Fibroblast of skin of abdomen (primary cell): ENCODE results near the gene PDLIM5.

Experiments used
- DNase-seq: peaks from one replicate; pipeline ENCODE4 v3.0.0-alpha.2; 2013

PDLIM5 gene

GRCh38 chr4:94426783-94427182, 25.0 kb upstream of the PDLIM5 start:
- no peak for DNase-seq

GRCh38 chr4:94428884-94429283, 22.9 kb upstream of the PDLIM5 start:
- DNase-seq: no peak

- DNase-seq: no peak
Measured at GRCh38 chr4:94430406-94430805, 21.3 kb upstream of the PDLIM5 start.

DNA sequence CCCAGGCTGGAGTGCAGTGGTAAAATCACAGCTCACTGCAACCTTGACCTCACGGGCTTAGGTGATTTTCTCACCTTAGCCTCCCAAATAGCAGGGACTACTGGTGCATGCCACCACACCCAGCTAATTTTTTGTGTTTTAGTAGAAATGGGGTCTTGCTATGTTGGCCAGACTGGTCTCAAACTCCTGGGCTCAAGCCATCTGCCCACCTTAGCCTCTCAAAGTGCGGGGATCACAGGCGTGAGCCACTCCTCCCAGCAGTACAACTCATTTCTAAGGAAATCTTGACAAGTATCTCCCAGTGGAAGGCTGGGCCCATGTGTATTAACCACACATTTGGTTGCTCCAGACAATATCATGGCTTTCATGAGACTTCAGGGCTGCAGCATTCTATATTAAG, 20.4 kb upstream of the PDLIM5 start:
- DNase-seq: no peak

DNA sequence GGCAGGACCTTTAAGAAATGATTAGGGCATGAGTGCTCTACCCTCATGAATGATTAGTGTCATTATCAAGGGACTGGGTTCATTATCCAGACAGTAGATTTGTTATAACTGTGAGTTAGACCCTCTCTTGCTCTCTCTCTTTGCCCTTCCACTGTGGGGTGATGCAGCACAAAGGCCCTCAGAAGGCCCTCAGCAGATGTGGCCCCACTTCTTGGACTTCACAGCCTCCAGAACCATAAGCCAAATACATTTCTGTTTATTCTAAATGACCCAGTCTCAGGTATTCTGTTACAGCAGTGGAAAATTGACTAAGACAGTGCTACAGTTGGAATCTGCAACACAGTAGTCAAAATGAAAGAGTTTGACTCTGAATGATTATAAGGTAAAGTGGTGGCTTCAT, 17.2 kb upstream of the PDLIM5 start:
- no peak for DNase-seq

DNA sequence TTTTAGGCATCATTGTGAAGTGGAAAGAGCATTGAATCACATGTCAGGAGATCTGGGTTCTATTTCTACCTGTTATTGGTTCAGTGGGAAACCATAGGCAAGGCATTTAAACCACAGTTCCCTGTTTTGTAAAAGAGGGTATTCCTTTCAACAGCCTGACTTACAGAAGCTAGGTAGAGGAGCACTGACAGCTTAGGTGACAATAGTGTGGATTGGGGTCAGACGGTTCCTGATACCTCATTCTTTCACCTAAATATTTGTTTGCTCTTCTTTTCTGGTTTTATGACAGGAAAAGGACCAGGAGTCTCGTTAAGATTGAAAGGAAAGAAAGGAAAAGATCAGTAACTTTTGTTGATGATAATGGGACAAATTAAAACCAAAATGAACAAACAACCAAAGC, 15.9 kb upstream of the PDLIM5 start:
- DNase-seq: no peak

DNA sequence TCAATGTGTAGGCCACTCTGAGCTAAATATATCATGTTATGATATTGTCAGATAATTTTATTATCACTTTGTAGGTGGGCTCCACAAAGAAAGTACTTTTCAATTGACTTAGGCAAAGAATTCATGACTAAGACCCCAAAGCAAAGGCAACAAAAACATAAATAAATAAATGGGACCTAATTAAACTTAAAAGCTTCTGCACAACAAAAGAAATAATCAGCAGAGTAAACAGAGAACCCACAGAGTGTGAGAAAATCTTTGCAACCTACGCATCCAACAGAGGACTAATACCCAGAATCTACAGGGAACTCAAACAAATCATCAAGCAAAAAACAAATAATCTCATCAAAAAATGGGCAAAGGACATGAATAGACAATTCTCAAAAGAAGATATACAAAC, 15.2 kb upstream of the PDLIM5 start:
- no peak for DNase-seq

DNA sequence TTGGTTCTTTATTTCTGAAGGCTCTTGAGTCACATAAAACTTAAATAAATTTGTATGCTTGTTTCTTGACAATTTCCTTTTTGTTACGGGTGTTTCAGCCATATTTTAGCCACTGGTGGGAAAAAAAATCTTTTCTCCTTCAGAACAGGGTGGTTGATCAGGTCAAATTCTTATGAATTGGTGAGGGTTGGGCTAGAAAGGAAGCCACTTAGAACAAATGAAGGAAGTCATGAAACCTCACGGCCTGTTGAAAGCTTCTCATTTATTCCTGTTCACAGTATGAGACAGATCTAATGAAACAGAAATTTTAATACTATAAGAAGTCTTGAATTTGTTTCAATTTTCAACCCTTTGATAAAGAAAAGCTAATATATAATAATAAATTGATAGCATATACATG, 12.1 kb upstream of the PDLIM5 start:
- DNase-seq: no peak

- DNase-seq: no peak
Measured at GRCh38 chr4:94441838-94442237, 9.9 kb upstream of the PDLIM5 start.

GRCh38 chr4:94442251-94442650, 9.5 kb upstream of the PDLIM5 start:
- no peak for DNase-seq

DNA sequence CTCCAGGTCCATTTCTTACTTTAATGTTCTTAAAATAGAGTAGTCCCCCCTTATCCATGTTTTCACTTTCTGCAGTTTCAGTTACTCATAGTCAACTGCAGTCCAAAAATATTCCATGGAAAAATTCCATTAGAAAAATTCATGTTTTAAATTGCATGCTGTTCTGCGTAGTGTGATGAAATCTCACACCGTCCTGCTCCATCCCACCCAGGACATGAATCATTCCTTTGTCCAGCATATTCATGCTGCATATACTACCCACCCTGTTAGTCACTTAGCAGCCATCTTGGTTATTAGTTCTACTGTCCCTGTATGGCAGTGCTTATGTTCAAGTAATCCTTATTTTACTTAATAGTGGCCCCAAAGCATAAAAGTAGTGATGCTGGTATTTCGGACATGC, 5.4 kb upstream of the PDLIM5 start:
- DNase-seq: peak; percentile 91

GRCh38 chr4:94447754-94448411, 3.9 kb upstream of the PDLIM5 start:
- DNase-seq: no peak

DNA sequence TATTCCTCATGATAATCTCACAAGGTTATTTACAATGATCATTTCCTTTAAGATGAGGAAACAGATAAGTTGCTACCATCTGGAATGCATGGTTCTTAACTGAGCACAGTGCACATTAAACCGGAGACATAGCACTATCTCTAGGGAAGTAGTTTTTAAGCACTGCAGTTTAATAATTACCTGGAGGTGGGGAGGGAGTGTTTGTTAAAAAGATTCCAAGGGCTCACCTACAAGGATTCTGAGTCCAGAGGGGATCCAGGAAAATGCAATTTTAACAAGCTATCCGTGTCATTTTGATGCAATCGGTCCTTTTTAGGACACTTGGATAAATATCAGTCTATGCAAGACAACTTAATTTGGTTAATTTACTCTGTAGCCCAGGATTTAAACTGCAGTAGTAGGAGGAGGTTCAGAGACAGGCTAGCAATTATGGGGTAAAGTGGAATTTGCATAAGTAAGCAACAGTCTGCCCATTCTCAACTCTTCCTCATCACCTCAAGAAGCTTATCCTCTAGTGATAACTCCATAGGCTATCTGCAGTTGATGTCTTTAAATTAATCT, 2.8 kb upstream of the PDLIM5 start:
- no peak for DNase-seq

- no peak for DNase-seq
Measured at GRCh38 chr4:94451051-94451694, 569 bp upstream of the PDLIM5 start.

DNA sequence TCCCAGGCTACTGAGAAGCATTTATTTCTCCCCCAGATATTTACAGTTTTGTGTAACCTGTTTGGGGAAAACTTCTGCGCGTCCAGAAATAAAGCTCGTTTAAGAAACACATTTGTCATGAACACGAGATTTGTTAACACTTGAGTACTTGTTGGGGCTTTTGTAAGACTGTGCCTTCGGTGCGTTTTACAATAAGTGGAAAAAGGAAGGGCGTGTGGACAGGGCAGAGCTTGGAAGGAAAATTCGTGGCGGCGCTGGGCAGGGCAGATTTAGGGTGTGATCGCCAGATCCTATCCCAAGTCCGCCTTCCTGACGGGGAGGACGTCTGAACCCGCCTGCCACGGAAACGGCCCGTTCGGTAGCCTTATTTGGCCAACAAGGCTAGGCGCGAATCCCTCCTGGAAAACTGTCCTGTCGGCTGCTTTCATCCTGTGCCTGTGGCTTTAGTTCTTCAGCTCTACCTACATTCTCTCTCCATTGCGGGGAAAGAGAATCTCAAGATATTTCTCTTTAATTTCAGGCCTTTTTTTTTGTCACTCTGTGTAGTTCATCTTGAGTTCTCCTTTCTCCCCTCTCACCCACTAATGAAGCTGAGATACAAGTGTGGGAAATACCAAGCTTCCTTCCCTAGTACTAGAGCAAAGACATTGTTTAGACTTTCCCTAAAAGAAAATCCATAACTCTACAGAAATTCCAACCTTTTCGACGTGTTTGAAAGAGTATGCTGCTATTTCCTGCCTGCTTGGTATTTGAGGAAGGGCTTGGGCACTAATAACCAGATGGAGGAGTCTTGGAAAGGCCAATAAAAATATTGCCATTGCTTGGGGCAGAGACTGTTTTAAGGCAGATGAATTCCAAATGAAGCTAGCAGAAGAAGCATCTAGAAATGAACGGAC, 982 bp downstream of the PDLIM5 start:
- peak; percentile 81 for DNase-seq

DNA sequence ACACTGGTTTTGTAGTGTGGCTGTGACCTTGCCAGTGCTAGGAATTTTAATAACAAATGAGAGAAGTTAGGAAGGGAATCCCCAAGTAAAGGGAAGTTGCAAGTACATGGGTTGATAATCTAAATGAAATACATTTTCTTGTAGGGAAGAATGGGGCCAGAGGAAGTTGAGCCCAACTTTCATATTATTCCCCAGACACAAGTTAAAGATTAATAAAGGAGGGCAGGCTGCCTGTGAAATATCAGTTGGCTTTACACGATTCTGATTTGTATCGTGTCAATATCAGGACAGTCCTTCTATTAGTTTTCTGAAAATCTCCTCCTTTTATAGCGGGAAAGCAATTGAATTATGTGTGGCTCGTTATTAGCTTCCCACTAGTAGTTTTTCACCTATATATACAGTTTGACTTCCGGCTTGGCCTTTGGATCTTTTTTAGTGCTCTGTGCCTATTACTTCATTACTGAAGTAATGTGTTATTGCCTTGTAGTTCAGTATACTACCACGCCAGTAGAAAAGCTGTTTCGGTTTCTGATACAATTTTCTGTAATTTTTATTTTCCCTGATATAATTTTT, 1.7 kb downstream of the PDLIM5 start:
- DNase-seq: no peak

- no peak for DNase-seq
Measured at GRCh38 chr4:94454405-94454804, 2.7 kb downstream of the PDLIM5 start.

- peak; percentile 47 for DNase-seq
Measured at GRCh38 chr4:94455081-94455480, 3.3 kb downstream of the PDLIM5 start.

GRCh38 chr4:94457692-94458106, 6.0 kb downstream of the PDLIM5 start:
- no peak for DNase-seq

DNA sequence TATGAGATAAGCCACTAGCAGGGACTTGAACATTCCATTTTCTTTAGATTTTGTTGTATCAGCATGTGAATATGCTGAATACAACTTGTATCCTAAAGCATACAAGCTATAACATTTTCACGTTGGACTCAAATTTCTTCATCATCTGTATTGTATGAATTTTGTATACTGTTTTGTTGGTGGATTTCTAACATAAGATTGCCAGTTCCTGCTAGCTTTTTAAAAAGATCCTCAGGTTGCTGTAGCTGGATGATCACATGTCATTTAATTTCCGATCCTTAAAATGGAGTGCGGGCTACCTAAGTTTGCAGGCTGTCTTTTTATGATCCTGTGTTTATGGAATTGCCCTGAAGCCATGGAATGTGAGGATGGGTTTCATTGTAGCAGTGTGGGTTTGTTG, 6.9 kb downstream of the PDLIM5 start:
- DNase-seq: no peak

- DNase-seq: no peak
Measured at GRCh38 chr4:94459462-94460161, 7.9 kb downstream of the PDLIM5 start.

GRCh38 chr4:94461506-94461905, 9.8 kb downstream of the PDLIM5 start:
- DNase-seq: no peak
